ENCODE data around the gene ARL14EPL. TPM values are rescaled to one million over a fixed set of nuclear protein-coding genes. Genes with fewer than 3 reads are reported as not detected.

ARL14EPL gene
- total RNA-seq, 2 experiments from 2014 or later, result not detected

GRCh38 chr5:116013936-116014335 is 18.3 kb upstream of the ARL14EPL start:
- Mint-ChIP-seq H3K4me1 (no peaks in the 10 kb centered on the region), H3K36me3 (ENCODE audit: low read depth) (no peaks in the 10 kb centered on the region), H3K9me3 (ENCODE audit: low read depth) (no peaks in the 10 kb centered on the region), H3K27ac (no peak overlapping the region), H3K4me3 (no peak overlapping the region), H3K27me3 (peaks cover 16% of the 10 kb centered on the region)
- no peak for ATAC-seq
- intact Hi-C loops (cut with DNase I, micrococcal nuclease), result no loop called here
- DNase-seq, result no peak
- CTCF ChIA-PET, result interaction anchor here (0.6 to 0.9 kb wide), 3 partner anchors 16 to 432 kb away, joined by 3 to 4 read pairs (median 4); no protein-coding TSS in a partner anchor
- POLR2A ChIA-PET, result no interaction called here

GRCh38 chr5:116023619-116024018 is 8.7 kb upstream of the ARL14EPL start:
- peaks cover 13% of the 10 kb centered on the region for H3K27me3 Mint-ChIP-seq
- H3K9me3 Mint-ChIP-seq (ENCODE audit: low read depth), result no peaks in the 10 kb centered on the region
- H3K27ac Mint-ChIP-seq, result no peak overlapping the region
- ChIA-PET POLR2A (no interaction called here), CTCF (no interaction called here)
- ATAC-seq (no peak), DNase-seq (no peak)
- no peaks in the 10 kb centered on the region for H3K36me3 Mint-ChIP-seq (ENCODE audit: low read depth)
- no peaks in the 10 kb centered on the region for H3K4me1 Mint-ChIP-seq
- H3K4me3 Mint-ChIP-seq, result no peak overlapping the region
- intact Hi-C loops (cut with DNase I, micrococcal nuclease), result no loop called here

- Mint-ChIP-seq H3K36me3 (ENCODE audit: low read depth) (no peaks in the 10 kb centered on the region), H3K4me1 (no peaks in the 10 kb centered on the region), H3K27me3 (peaks cover 19% of the 10 kb centered on the region), H3K9me3 (ENCODE audit: low read depth) (no peaks in the 10 kb centered on the region), H3K4me3 (no peak overlapping the region), H3K27ac (no peak overlapping the region)
- DNase-seq, result no peak
- intact Hi-C loops (cut with DNase I, micrococcal nuclease), result no loop called here
- ChIA-PET CTCF (no interaction called here), POLR2A (no interaction called here)
- ATAC-seq, result no peak
These were observed 6.4 kb upstream of the ARL14EPL start for GRCh38 chr5:116025866-116026265.

GRCh38 chr5:116032991-116033390 is 719 bp downstream of the ARL14EPL start:
- ChIA-PET POLR2A (no interaction called here), CTCF (interaction anchor here (1.1 kb wide), 1 partner anchor 19 kb away, joined by 3 read pairs; no protein-coding TSS in a partner anchor)
- Mint-ChIP-seq H3K9me3 (ENCODE audit: low read depth) (no peaks in the 10 kb centered on the region), H3K27me3 (peaks cover 10% of the 10 kb centered on the region), H3K36me3 (ENCODE audit: low read depth) (no peaks in the 10 kb centered on the region), H3K27ac (no peak overlapping the region), H3K4me1 (no peaks in the 10 kb centered on the region), H3K4me3 (no peak overlapping the region)
- ATAC-seq (no peak), DNase-seq (no peak)
- intact Hi-C loops (cut with DNase I, micrococcal nuclease), result no loop called here

- Mint-ChIP-seq H3K36me3 (ENCODE audit: low read depth) (no peaks in the 10 kb centered on the region), H3K27ac (no peak overlapping the region), H3K27me3 (peaks cover 9% of the 10 kb centered on the region), H3K4me1 (no peaks in the 10 kb centered on the region), H3K4me3 (no peak overlapping the region), H3K9me3 (ENCODE audit: low read depth) (no peaks in the 10 kb centered on the region)
- intact Hi-C loops (cut with DNase I, micrococcal nuclease), result no loop called here
- DNase-seq (no peak), ATAC-seq (no peak)
- POLR2A ChIA-PET, result no interaction called here
- CTCF ChIA-PET, result interaction anchor here (1.2 kb wide), 1 partner anchor 461 kb away, joined by 4 read pairs; no protein-coding TSS in a partner anchor
These were observed 2.9 kb downstream of the ARL14EPL start for GRCh38 chr5:116035123-116035522.

GRCh38 chr5:116037236-116037822 is 5.1 kb downstream of the ARL14EPL start:
- H3K4me1 Mint-ChIP-seq, result no peaks in the 10 kb centered on the region
- intact Hi-C loops (cut with DNase I, micrococcal nuclease), result no loop called here
- DNase-seq (no peak), ATAC-seq (no peak)
- no peak overlapping the region for H3K27ac Mint-ChIP-seq
- peaks cover 8% of the 10 kb centered on the region for H3K27me3 Mint-ChIP-seq
- H3K36me3 Mint-ChIP-seq (ENCODE audit: low read depth), result no peaks in the 10 kb centered on the region
- no peaks in the 10 kb centered on the region for H3K9me3 Mint-ChIP-seq (ENCODE audit: low read depth)
- no peak overlapping the region for H3K4me3 Mint-ChIP-seq
- POLR2A ChIA-PET, result no interaction called here
- CTCF ChIA-PET, result no interaction called here

- peak; percentile 32 for DNase-seq
- no peaks in the 10 kb centered on the region for H3K9me3 Mint-ChIP-seq (ENCODE audit: low read depth)
- H3K4me3 Mint-ChIP-seq, result no peak overlapping the region
- H3K27ac Mint-ChIP-seq, result no peak overlapping the region
- ATAC-seq, result no peak
- ChIA-PET POLR2A (no interaction called here), CTCF (no interaction called here)
- intact Hi-C loops (cut with DNase I, micrococcal nuclease), result no loop called here
- no peaks in the 10 kb centered on the region for H3K4me1 Mint-ChIP-seq
- H3K36me3 Mint-ChIP-seq (ENCODE audit: low read depth), result no peaks in the 10 kb centered on the region
- H3K27me3 Mint-ChIP-seq, result peaks cover 8% of the 10 kb centered on the region
These were observed 6.5 kb downstream of the ARL14EPL start for GRCh38 chr5:116038817-116039216.

- H3K36me3 Mint-ChIP-seq (ENCODE audit: low read depth), result no peaks in the 10 kb centered on the region
- intact Hi-C loops (cut with DNase I, micrococcal nuclease), result no loop called here
- ChIA-PET CTCF (interaction anchor here (1.0 kb wide), 1 partner anchor 25 kb away, joined by 3 read pairs; no protein-coding TSS in a partner anchor), POLR2A (no interaction called here)
- H3K27me3 Mint-ChIP-seq, result peaks cover 8% of the 10 kb centered on the region
- H3K27ac Mint-ChIP-seq, result no peak overlapping the region
- ATAC-seq, result no peak
- no peak for DNase-seq
- H3K4me1 Mint-ChIP-seq, result no peaks in the 10 kb centered on the region
- H3K9me3 Mint-ChIP-seq (ENCODE audit: low read depth), result no peaks in the 10 kb centered on the region
- H3K4me3 Mint-ChIP-seq, result no peak overlapping the region
These were observed 10.1 kb downstream of the ARL14EPL start for GRCh38 chr5:116042375-116042774.

- ATAC-seq, result no peak
- no peaks in the 10 kb centered on the region for H3K9me3 Mint-ChIP-seq (ENCODE audit: low read depth)
- intact Hi-C loops (cut with DNase I, micrococcal nuclease), result no loop called here
- DNase-seq, result no peak
- H3K4me3 Mint-ChIP-seq, result no peak overlapping the region
- H3K27me3 Mint-ChIP-seq, result peaks cover 8% of the 10 kb centered on the region
- H3K4me1 Mint-ChIP-seq, result no peaks in the 10 kb centered on the region
- no peak overlapping the region for H3K27ac Mint-ChIP-seq
- no peaks in the 10 kb centered on the region for H3K36me3 Mint-ChIP-seq (ENCODE audit: low read depth)
- CTCF ChIA-PET, result no interaction called here
- POLR2A ChIA-PET, result no interaction called here
These were observed 11.8 kb downstream of the ARL14EPL start for GRCh38 chr5:116044073-116044472.

- DNase-seq (no peak), ATAC-seq (no peak)
- no peak overlapping the region for H3K4me3 Mint-ChIP-seq
- no peaks in the 10 kb centered on the region for H3K36me3 Mint-ChIP-seq (ENCODE audit: low read depth)
- ChIA-PET POLR2A (no interaction called here), CTCF (interaction anchor here (0.6 kb wide), 1 partner anchor 13 kb away, joined by 4 read pairs; no protein-coding TSS in a partner anchor)
- no peaks in the 10 kb centered on the region for H3K4me1 Mint-ChIP-seq
- H3K27me3 Mint-ChIP-seq, result peaks cover 10% of the 10 kb centered on the region
- H3K27ac Mint-ChIP-seq, result no peak overlapping the region
- intact Hi-C loops (cut with DNase I, micrococcal nuclease), result no loop called here
- no peaks in the 10 kb centered on the region for H3K9me3 Mint-ChIP-seq (ENCODE audit: low read depth)
These were observed 13.5 kb downstream of the ARL14EPL start for GRCh38 chr5:116045821-116046220.

- H3K4me3 Mint-ChIP-seq, result no peak overlapping the region
- DNase-seq, result no peak
- ATAC-seq, result no peak
- no peaks in the 10 kb centered on the region for H3K4me1 Mint-ChIP-seq
- ChIA-PET POLR2A (no interaction called here), CTCF (interaction anchor here (0.6 kb wide), 1 partner anchor 13 kb away, joined by 4 read pairs; no protein-coding TSS in a partner anchor)
- no peaks in the 10 kb centered on the region for H3K36me3 Mint-ChIP-seq (ENCODE audit: low read depth)
- H3K27ac Mint-ChIP-seq, result no peak overlapping the region
- intact Hi-C loops (cut with DNase I, micrococcal nuclease), result no loop called here
- H3K27me3 Mint-ChIP-seq, result peaks cover 13% of the 10 kb centered on the region
- no peaks in the 10 kb centered on the region for H3K9me3 Mint-ChIP-seq (ENCODE audit: low read depth)
These were observed 14.0 kb downstream of the ARL14EPL start for GRCh38 chr5:116046261-116046660.

GRCh38 chr5:116046823-116047222 is 14.6 kb downstream of the ARL14EPL start:
- CTCF ChIA-PET, result no interaction called here
- intact Hi-C loops (cut with DNase I, micrococcal nuclease), result no loop called here
- DNase-seq (no peak), ATAC-seq (no peak)
- POLR2A ChIA-PET, result no interaction called here
- no peaks in the 10 kb centered on the region for H3K4me1 Mint-ChIP-seq
- H3K27me3 Mint-ChIP-seq, result peaks cover 13% of the 10 kb centered on the region
- no peaks in the 10 kb centered on the region for H3K9me3 Mint-ChIP-seq (ENCODE audit: low read depth)
- H3K27ac Mint-ChIP-seq, result no peak overlapping the region
- no peak overlapping the region for H3K4me3 Mint-ChIP-seq
- no peaks in the 10 kb centered on the region for H3K36me3 Mint-ChIP-seq (ENCODE audit: low read depth)

Measured in activated CD4-positive, alpha-beta T cell treated with anti-CD3 and anti-CD28 coated beads for 36 hours (primary cell).